LoVo (cell line): Measurements from ENCODE around the gene LRP10.
A peak's percentile ranks its signal among the peaks of the same experiment; 100 is the strongest.
"Not testable (repeated sequence)": the region's sequence is repeated elsewhere in the genome, so short reads cannot be mapped to it uniquely, and the experiment has no call there.

Experiments
- DNase-seq: peaks from one replicate; pipeline ENCODE4 v3.0.0-alpha.2; 2016; ENCODE audit warnings: low spot score

The LRP10 gene

GRCh38 chr14:22843123-22843925 lies 28.2 kb upstream of the LRP10 start:
- no peak for DNase-seq

- no peak for DNase-seq
Measured at GRCh38 chr14:22844221-22845102, 27.1 kb upstream of the LRP10 start.

- DNase-seq = no peak
Measured at GRCh38 chr14:22845103-22845394, 26.5 kb upstream of the LRP10 start.

GRCh38 chr14:22845821-22846625 lies 25.5 kb upstream of the LRP10 start:
- no peak for DNase-seq

GRCh38 chr14:22846811-22847307 lies 24.7 kb upstream of the LRP10 start:
- DNase-seq = no peak

GRCh38 chr14:22847661-22848341 lies 23.7 kb upstream of the LRP10 start:
- no peak for DNase-seq

- DNase-seq = no peak
Measured at GRCh38 chr14:22848351-22849164, 23.0 kb upstream of the LRP10 start.

- no peak for DNase-seq
Measured at GRCh38 chr14:22849212-22849819, 22.2 kb upstream of the LRP10 start.

GRCh38 chr14:22850944-22851764 lies 20.4 kb upstream of the LRP10 start:
- no peak for DNase-seq

- not testable (repeated sequence) for DNase-seq
Measured at GRCh38 chr14:22852178-22852577, 19.4 kb upstream of the LRP10 start.

- no peak for DNase-seq
Measured at GRCh38 chr14:22852599-22852939, 19.0 kb upstream of the LRP10 start.

- DNase-seq = peak; percentile 70
Measured at GRCh38 chr14:22852940-22853767, 18.4 kb upstream of the LRP10 start.

GRCh38 chr14:22854296-22854695 lies 17.2 kb upstream of the LRP10 start:
- DNase-seq = not testable (repeated sequence)

- no peak for DNase-seq
Measured at GRCh38 chr14:22854963-22855724, 16.4 kb upstream of the LRP10 start.

- no peak for DNase-seq
Measured at GRCh38 chr14:22856428-22856827, 15.1 kb upstream of the LRP10 start.

GRCh38 chr14:22860377-22860776 lies 11.2 kb upstream of the LRP10 start:
- not testable (repeated sequence) for DNase-seq

GRCh38 chr14:22861651-22862050 lies 9.9 kb upstream of the LRP10 start:
- DNase-seq = no peak

GRCh38 chr14:22864979-22865378 lies 6.6 kb upstream of the LRP10 start:
- no peak for DNase-seq
